Stimulated activated CD4-positive, alpha-beta T cell treated with anti-CD3 and anti-CD28 coated beads, Interleukin-1b, Interleukin-23, amount 100 ng/mL, for 48 hours (primary cell): ENCODE measurements around the gene TMEM266.
A peak's percentile ranks its signal among the peaks of the same experiment; 100 is the strongest.

Source experiments
- DNase-seq: peaks from one replicate; pipeline ENCODE4 v3.0.0-alpha.2; 2020

The TMEM266 gene

DNA sequence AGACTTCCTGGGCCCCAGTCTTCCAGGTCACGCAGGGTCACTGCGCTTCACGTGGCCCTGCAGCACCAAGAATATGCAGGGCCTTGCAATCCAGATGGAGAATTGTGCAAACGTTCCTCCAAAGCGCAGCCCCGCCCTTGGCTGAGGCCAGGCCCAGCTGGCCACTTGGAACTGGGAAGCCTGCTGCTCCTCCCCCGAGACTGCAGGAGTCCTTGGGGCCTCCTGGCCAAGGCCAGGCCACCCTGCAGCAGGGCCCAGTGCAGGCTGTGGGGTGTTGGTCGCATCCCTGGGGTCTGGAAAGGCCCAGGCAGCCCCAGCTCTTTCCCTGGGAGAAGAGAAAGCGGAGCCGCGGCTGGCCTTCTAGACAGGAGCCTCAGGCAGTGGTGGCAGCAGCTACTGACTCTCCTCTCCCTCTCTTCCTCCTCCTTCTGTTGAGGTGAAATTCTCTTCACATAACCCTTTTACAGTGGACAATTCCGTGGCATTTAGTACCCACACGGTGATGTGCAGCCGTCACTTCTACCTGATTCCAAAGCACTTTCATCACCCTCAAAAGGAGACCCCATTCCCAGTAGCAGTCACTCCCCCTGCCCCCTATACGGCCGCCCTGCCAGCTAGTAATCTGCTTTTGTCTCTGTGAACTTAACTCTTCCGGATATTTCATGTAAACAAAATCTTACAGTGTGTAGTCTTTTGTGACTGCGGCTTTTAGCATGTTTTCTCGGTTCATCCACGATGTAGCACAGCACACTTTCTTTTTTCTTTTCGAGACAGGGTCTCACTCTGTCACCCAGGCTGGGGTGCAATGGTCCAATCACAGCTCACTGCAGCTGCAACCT lies 103.9 kb downstream of the TMEM266 start:
- DNase-seq: no peak

DNA sequence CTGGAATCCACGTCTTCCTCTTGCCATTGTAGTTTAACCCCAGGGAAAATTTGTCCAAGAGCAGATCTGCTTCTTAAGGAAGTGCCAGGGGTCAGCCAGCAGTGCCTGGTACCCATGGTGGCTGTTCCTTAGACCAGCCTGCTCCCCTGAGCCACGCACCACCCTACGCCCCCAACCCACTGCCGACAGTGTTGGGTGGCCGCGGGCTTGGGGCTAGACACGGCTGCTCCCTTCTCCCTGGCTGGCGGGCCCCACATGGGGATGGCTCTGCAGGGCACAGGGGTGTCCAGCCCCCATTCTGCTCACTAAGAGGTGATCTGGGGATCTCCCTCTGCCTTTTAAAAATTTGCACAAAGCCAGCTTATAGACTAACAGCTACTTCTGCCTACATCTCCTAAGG lies 104.8 kb downstream of the TMEM266 start:
- no peak for DNase-seq

DNA sequence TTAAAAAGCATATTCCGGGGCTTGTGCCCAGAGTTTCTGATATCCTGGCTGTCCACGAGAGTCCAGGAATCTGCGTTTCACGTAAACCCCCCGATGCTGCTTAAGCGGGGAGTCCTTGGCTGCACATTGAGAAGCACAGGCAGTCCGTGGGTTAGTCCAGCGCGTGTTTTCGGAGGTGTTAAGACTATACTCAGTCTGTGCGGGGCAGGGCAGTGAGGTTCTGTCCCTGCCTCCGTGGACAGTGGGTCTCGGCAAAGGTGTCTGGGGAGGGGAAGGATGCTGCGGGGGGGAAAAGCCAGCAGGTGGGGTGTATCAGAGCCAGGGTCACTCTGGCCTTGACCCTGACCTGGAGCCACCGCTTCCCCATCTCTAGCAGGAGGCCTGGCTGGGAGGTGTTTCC lies 106.2 kb downstream of the TMEM266 start:
- DNase-seq: no peak

DNA sequence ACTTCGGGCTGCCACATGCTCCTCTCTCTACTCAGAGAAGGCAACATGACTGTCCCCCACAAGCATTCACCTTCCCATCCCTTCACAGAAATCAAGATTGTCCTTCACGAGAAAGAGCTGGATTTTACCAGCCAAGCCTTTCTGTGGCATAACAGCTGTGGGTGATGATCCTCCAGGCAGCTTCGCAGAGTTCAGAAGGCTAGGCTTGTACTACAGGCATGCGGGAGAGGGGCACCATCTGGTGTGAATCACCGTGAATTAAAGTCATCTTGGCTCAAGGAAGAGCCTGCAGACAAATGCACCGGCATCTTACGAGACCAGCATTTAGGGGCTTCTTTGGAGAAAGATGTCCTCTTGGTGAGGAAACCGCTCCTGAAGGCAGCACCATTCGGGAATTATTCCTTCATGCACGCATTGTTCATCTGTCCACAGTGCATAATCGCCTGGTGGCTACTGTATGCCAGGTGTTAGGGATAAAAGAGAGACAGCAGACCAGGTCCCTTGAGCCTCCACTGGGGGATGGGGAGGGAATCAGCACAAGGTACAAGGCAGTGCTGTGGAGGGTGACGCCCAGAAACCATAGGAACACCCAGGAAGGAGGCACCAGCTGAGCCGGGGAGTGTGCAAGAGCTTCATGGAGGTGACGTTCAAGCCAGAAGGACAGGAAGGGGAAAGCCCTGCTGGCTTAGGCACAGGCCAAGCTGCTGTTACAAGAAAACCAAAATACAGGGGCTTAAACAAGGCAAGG lies 108.6 kb downstream of the TMEM266 start:
- DNase-seq: no peak

DNA sequence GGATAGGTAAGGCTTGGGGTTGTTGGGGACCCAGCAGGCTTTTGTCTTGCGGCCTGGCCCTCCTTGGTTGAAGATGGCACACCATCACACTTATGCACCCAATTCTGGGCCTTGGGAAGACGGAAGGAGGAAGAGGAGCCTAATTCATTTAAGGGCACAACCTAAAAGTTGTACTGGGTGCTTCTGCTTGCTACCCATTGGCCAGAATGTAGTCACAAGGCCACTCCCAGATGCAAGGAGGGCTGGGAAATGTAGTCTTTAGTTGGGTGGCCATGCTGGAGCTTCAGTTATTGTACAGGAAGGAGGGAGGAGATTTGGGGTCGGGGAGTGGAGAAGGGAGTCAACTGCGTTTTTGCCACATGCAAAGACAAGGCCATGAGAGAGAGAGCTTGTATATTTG lies 109.2 kb downstream of the TMEM266 start:
- DNase-seq: no peak

DNA sequence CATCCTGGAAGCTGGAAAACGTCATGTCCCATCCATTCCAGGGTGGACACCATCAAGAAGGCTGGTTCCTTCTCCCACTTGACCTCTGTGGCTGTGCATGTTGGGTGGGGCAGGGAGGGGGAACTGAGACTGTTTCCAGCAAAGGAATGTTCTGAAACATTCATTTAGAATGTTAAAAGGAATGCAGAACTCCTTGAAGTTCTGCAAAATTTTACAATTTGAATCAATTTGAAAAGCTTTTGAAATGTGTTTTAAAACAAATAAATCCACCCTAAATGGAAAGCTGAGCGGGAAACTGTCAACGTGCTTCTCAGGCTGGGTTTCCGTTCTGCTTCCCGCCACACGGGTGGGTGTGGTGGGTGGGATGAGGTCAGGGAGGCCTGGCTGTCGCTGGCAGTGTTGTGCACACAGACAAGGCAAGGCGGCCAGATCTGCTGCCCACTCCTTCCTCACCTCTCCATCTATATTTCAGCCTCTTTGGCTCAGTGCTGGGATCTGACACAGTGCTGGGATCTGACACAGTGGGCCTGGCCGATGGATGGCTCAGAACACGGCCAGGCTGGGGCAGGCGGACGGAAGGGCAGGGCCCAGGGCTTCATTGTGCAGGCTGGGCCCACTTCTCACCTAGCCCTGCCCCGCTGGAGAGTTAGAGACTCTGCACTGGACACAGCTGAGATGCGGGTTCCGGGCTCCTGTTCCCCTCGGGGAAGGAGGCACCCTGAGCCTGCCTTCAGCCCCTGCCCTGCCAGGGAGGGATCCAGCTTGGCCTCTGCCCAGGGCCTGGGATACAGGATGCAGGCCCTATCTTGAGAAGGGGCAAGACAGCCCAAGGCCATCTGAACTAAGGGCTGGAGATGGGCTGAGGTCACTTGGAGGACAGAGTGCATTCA lies 110.4 kb downstream of the TMEM266 start:
- no peak for DNase-seq

DNA sequence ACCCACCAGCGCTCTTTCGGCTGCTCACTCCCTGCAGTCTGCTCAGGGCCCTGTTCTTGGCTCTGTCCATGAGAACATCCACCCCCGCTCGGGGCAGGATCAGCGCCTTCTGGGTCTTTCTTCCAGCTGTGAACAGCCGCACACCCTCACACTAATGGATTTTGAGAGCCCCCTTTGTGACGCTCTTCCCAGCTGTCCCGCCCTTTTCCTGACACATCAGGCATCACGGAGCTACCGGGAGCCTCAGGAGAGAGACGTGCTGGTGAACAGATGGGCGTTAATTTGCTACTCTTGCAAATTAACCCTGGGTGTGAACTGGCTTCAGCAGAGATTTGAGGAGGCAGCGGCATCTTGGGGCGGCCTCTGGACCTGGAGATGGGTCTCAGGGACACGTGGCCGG lies 113.0 kb downstream of the TMEM266 start:
- no peak for DNase-seq

DNA sequence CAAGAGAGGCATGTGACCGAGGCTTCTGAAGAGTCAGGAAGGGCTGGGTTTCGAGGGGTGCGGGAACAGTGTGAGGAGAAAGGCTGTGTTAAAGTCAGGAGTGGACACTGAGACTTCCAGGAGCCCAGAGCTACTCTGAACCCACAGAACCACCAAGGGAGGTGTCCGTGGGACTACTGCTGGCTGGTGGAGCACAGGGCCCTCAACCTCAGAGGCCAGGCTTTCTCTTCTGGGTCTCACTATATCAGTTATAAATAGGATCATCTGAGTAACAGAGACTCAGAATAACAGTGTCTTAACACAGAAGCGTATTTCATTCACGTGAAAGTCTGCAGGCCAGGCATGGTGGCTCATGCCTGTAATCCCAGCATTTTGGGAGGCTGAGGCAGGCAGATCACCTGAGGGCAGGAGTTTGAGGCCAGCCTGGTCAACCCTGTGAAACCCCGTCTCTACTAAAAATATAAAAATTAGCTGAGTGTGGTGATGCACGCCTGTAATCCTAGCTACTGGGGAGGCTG lies 113.6 kb downstream of the TMEM266 start:
- DNase-seq: no peak

DNA sequence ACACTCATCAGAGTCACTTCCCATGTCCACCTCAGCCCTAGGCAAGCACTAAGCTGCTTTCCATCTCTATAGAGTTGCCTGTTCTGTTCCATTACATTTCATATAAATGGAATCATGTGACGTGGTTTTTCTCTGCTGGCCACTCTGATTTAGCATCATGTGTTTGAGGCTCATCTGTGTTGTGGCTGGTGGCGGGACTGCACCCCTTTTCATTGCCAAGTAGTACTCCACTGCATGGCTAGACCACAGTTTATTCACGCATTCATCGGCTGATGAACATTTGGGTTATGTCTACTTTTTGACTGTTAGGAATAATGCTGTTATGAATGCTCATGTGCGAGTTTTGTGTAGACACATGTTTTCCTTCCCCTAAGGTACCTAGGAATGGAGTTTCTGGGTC lies 114.9 kb downstream of the TMEM266 start:
- DNase-seq: no peak

DNA sequence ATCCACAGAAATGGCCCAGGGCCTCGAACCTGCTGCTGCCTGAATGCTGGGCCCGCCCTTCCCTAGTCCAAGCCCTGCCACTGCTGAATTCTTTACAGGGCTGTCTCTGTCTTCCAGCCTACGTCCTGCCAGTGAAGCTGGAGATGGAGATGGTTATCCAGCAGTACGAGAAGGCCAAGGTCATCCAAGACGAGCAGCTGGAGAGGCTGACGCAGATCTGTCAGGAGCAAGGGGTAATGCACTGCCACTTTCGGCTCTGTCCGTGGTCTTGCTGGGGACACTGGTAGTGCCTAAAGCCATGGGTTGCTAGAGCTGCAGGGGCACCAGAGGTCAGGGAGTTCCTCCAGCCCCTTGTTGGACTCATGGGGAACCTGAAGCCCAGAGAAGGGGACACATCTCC lies 115.7 kb downstream of the TMEM266 start:
- no peak for DNase-seq

DNA sequence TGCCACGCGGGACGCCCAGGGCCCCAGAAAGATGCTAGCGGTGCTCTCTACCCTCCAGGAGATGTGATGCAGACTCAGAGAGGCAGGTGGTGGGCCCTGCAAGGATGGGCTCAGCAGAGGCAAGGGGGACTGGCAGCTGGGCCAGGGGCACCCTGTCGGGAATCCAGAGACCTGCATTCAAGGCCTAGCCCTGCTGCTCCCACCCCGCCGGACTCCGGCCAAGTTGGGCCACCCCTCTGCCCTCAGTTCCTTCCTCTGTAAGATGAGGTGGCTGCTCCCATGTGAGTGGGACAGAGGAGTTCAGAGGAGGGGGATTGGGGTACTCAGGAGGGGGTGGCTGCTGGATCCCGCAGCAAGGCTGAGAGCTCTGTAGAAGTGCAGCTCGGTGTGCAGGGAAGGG lies 116.3 kb downstream of the TMEM266 start:
- no peak for DNase-seq

DNA sequence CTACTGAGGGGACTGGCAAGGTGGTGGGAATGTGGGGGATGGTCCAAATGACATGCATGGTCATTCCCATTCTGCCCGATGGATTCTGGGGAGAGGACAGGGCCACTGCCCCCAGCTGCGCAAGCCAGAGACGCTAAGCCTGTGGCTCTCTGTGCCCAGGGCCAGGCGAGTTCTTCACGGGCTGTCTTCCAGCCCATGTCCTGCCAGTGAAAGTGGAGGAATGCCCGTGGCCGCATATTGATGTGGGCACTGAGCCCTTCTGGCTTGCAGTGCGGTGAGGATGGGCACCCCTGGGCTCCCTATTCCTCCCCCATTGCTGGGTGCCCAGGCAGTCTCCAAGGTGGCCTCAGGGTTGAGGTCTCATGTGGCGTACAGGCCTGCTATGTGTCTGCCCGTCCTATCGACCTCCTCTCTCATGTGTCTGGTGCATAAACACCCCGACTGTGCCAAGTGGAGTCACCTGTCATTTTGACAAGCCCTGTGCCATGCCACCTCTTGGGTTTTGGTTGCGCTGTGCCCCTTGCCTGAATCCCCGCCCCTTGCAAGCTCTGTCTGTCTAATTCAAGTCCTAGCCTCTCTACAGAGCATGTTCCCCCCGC lies 116.8 kb downstream of the TMEM266 start:
- no peak for DNase-seq

DNA sequence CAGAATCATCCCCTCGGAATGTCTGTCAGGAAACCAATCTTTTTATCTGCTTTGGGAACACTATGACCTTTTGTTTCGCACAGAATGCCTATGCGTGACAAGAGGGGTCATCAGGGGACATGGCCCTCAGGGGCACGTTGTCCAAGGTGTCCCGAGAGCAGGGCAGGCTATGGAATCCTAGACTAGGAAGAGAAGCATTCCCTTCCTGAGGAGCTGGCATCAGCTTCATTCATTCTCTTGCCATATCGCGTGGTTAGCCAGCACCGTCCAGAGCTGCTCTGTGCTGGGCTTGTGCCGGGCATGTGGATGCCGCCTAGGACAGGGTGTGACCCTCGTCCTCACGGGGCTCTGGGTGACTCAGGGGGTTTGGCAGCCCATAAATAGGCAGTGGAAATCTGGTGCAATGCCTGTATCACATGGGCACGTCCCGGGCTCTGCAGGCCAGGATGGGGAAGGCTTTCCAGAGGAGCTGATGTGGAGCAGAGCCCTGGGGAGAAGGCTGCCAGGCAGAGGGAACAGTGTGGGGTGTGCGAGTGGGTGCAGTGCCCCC lies 117.8 kb downstream of the TMEM266 start:
- DNase-seq: no peak

DNA sequence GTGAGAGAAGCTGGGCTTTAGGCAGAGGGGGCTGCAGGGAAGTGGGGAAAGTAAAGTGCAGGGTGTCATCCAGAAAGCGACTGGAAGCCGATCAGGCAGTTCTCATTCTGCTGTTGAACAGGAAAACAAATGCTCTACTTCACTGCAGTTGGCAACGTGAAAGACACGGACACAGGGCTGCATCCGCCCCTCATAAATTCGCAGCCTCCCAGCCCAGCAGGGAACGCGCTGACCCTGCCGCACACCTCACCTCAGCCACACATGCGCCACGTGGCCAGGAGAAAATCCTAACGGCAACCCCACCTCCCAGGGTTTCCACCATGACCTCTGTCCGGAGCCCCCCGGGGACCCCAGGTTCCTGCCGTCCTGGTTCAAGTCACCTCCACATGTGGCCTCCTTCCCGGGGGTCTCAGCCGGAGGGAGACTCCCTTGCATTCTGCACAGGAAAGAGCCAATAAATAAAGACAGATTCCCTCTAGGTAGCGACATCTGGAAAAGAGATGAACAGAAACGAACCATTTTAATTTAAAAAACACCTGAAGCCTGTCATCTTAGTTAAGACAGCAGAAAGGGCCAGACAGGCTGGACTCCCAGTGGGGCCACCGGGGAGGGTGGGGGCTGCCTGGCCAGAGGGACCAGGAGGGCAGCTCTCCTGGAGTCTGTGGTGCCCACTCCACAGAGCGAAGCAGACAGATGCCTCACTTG lies 118.7 kb downstream of the TMEM266 start:
- no peak for DNase-seq

DNA sequence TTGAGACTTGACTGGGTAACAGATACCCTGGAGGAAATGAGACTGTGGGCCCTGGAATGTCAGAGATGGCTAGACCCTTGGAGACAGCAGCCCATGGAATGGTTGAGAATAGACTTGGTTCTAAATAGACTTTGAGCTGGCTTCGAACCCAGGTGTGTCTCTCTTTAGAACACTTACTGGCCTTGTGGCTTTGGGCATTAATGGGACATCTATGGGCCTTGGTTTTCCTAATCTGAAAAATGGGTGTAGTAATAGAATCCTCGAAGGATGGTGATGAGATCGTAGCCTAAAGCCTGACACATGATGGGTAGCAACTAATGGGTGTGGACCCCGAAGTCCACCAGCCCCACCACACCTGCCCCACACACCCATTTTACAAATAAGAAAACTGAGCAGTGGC lies 119.2 kb downstream of the TMEM266 start:
- no peak for DNase-seq

DNA sequence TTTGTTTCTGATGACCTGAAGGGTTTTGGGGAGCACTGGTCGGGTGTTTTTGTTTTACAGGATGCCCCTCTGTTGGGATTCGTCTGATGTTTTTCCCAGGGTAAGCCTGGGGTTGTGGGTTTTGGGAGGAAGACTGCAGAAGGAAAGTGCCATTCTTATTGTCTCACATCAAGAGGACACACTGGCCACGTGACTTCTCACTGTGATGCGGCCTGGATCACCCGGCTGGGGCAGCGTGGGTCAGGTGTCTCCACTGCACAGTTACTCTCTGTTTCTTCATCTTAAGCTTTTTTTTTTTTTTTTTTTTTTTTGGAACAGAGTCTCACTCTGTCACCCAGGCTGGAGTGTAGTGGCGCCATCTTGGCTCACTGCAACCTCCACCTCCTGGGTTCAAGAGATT lies 120.5 kb downstream of the TMEM266 start:
- DNase-seq: no peak

DNA sequence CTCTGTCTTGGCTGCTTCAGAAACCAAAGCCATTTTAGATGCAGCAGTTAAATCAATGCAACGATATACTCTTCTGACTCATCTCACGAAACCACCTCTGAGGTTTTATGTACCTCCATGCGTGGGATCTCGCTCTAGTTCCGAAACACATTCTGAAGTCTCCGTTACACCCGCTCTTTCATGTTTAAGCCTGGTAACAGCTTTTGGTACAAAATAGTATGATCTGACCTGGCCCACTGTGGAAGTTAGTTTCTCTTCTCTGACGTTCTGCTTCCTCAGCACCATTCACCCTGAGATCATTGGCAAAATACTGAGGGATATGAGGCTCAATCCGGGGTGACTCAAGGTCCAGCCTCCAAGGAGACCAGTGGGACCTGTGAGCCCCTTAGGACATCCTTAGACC lies 121.9 kb downstream of the TMEM266 start:
- DNase-seq: peak; percentile 56

DNA sequence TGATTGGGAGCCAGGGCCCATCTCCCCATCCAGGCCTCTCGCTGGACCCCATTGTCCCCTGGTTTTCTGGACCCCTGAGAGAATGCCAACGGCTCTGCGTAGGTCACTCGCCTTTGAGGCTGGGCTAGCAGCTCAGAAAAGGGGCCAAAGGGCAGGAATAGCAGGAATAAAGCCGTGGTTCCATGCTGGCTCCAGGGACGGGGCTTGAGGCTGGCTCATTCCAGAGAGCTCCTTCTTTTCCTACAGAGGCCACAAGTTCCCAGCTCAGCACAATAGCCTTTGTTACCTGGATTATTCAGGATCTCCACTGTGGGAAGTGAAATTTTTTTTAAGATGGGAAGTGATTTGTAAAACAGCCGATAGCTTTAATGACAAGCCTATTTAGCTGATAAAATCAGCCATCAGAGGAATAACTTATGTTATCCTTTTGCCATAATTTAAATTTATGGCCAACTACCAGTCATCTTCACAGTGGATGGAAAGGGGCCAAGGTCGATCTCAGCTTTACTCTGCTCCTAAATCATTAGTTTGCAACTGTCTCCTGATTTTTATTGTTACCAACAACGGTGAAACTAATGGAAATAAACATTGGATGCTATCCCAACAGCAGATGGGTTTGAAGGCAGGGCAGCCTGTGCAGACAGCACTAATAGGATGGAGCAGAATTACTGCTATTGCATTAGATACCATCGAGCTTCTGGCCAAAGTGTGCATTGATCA lies 124.3 kb downstream of the TMEM266 start:
- DNase-seq: no peak

DNA sequence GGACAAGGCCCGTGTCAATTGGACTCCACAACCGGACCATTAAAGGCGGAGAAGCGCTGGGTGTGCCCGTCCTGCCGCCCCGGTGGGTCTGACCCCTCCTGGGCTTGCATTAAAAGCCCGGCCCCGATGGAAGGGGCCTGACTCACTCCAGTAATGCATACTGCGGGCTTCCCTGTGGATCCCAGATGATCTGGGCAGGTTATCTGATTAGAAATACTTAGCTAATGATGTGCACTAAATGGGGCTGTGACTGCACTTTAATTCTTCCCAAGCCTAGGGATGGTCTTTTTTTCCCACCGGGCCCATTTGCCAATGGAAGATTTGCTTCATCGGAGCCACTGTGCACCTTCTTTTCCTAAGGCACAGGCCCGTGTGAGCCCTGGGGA lies 124.9 kb downstream of the TMEM266 start:
- no peak for DNase-seq

DNA sequence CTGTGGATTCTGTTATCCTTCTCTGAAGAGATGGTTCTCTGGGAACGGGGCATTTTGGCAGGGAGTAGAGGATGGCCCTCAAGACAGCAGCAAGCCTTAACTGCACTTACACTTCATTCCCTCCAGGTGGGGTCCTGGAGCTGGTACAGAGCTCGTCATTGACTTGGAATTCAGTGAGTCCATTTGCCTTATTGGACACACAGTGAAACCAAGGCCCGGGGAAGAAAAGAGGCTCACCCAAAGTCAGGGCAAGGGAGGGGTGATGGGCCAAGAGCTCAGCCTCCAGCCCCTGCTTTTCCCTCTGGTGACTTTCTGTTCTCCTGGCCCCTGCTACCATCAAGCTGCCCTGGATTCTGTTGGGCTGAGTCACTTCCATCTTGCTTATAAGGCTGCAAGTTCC lies 125.9 kb downstream of the TMEM266 start:
- DNase-seq: no peak

DNA sequence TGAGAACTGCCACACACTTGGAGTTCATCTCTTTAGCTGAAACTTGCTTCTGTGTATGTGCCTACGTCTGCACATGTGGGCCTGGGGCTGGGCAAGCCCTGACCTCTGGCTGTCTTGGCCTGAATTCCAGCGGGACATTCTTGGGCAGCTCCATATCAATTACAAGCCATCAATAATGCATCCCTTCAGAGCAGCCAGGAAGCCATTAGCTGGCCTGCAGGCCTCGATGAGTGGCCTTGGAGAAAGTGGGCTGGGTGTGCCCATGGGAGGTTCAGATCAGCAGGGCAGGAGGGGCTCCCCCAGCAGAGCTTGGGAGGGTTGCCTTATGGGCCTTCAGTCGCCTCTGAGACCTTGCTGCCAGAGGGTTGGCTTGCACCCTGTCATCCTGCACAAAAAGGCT lies 127.4 kb downstream of the TMEM266 start:
- DNase-seq: no peak
